Type B pancreatic cell (in vitro differentiated cells): ENCODE results near the gene TOGARAM1. TPM values are rescaled to one million over a fixed set of nuclear protein-coding genes. Genes with fewer than 3 reads are reported as not detected.

Experiments used
- DNase-seq: peaks from one replicate; pipeline ENCODE4 v3.0.0; 2021; ENCODE audit warnings: mixed read lengths; ENCODE audit not compliant: unreplicated experiment; ENCODE audit errors: extremely low spot score
- H3K27ac Mint-ChIP-seq: 2 replicates; pipeline ENCODE4 v1.8.0; 2021; ENCODE audit warnings: mild to moderate bottlenecking, mixed read lengths
- H3K27me3 Mint-ChIP-seq: 2 replicates; pipeline ENCODE4 v1.8.0; 2021; ENCODE audit warnings: mixed read lengths
- H3K36me3 Mint-ChIP-seq: 2 replicates; pipeline ENCODE4 v1.8.0; 2021; ENCODE audit warnings: mixed read lengths
- H3K4me1 Mint-ChIP-seq: one replicate; pipeline ENCODE4 v1.8.0; 2021; ENCODE audit warnings: mixed read lengths; ENCODE audit not compliant: unreplicated experiment
- H3K4me3 Mint-ChIP-seq: 2 replicates; pipeline ENCODE4 v1.8.0; 2021; ENCODE audit warnings: mild to moderate bottlenecking, mixed read lengths
- H3K9me3 Mint-ChIP-seq: 2 replicates; pipeline ENCODE4 v1.8.0; 2021; ENCODE audit warnings: mixed read lengths
- CTCF ChIP-seq: fragments of 200-600 bp; sonication (generic); conservative IDR thresholded peaks from 2 replicates; pipeline ENCODE4 v1.5.0; 2021; ENCODE audit warnings: antibody characterized with exemption, mild to moderate bottlenecking
- total RNA-seq: library from RNA; stranded (reverse); gene quantifications from 2 replicates; pipeline ENCODE4 v1.2.1, GENCODE V29; 2021; ENCODE audit warnings: low replicate concordance

Gene TOGARAM1
- total RNA-seq, 1 donor from 2014 or later: 21.2 TPM

- Mint-ChIP-seq H3K27me3 (no peaks in the 10 kb centered on the region), H3K4me1 (peaks cover 18% of the 10 kb centered on the region), H3K36me3 (peaks cover 52% of the 10 kb centered on the region), H3K4me3 (no peak overlapping the region), H3K27ac (no peak overlapping the region), H3K9me3 (peaks cover 18% of the 10 kb centered on the region)
- no peak for DNase-seq
- no peak for TF ChIP-seq CTCF
Observed at GRCh38 chr14:44971459-44971858, 9.5 kb downstream of the TOGARAM1 start.

GRCh38 chr14:44979273-44979672 lies 17.3 kb downstream of the TOGARAM1 start:
- Mint-ChIP-seq H3K4me1 (peaks cover 6% of the 10 kb centered on the region), H3K36me3 (peaks cover 4% of the 10 kb centered on the region), H3K4me3 (no peak overlapping the region), H3K27me3 (no peaks in the 10 kb centered on the region), H3K27ac (no peak overlapping the region), H3K9me3 (no peaks in the 10 kb centered on the region)
- DNase-seq: no peak
- TF ChIP-seq CTCF: no peak

DNA sequence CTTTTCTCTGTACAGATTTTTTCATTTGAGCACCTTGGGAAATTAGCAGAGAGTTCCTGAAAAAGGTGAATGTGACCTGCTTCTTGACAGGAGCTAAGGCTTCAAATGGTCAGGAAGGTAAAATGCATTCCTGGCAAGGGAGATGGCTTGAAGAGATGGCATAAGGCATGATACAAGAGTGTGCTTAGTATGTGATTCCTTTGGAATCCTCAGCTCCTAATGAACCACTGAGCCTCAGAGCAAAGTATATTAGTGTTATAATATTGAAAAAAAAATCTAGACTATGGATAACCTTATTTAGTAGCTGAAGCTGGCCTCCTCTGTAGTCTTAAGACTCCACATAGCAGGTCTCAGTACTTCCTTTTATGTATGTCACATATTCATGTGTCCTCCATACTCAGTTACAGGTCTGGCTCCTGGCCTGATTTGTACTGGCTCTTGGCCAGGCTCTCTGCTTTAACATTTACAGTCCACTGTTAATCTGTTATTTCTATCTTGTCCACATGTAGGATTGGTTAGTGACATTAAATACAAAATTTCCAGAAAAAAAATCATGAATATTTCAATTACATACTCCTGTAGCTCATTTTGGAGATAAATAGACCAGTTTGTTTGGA lies 17.9 kb downstream of the TOGARAM1 start:
- H3K9me3 Mint-ChIP-seq: no peaks in the 10 kb centered on the region
- no peaks in the 10 kb centered on the region for H3K36me3 Mint-ChIP-seq
- no peak overlapping the region for H3K4me3 Mint-ChIP-seq
- H3K27ac Mint-ChIP-seq: no peak overlapping the region
- DNase-seq: no peak
- no peak for TF ChIP-seq CTCF
- H3K4me1 Mint-ChIP-seq: peaks cover 6% of the 10 kb centered on the region
- H3K27me3 Mint-ChIP-seq: no peaks in the 10 kb centered on the region

DNA sequence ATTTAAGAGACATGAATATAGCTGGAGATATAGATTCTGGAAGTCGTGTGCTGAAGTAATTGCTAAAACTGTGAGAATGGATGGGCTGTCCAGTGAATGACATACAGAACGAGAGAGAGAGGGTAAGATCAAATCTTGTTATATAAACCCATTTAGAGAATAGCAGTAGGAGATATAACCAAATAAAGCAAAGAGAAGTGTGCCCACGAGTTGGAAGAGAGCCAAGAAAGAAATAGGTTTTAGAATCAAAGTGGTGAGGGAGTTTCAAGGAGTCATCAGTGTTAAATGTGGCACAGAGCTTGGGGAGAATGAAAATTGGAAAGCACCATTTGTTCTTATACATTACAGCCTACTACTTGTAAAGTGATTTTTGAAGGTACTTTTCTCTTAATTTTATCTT lies 19.2 kb downstream of the TOGARAM1 start:
- H3K4me1 Mint-ChIP-seq: peaks cover 6% of the 10 kb centered on the region
- H3K27me3 Mint-ChIP-seq: no peaks in the 10 kb centered on the region
- no peak overlapping the region for H3K4me3 Mint-ChIP-seq
- H3K9me3 Mint-ChIP-seq: no peaks in the 10 kb centered on the region
- H3K36me3 Mint-ChIP-seq: no peaks in the 10 kb centered on the region
- no peak for TF ChIP-seq CTCF
- DNase-seq: no peak
- H3K27ac Mint-ChIP-seq: no peak overlapping the region

DNA sequence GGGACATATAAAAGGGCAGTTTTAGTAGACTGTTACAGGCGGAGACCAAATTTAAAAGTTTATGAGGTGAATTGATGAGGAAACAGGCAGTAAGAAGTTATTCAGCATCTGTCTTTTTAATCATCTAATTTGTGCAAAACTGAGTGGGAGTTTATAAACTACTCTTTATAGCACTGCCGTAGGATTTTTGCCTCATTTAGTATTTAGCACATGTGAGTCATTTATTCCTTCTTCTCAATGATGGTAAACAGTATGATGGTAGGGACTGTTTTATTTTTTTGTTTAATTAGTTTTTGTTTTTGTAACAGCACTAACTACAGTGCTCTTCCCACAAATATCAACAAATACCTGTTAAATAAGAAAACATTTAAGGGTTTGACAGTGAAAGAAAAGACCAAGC lies 20.6 kb downstream of the TOGARAM1 start:
- TF ChIP-seq CTCF: no peak
- Mint-ChIP-seq H3K4me3 (no peak overlapping the region), H3K9me3 (no peaks in the 10 kb centered on the region), H3K27me3 (no peaks in the 10 kb centered on the region), H3K4me1 (peaks cover 6% of the 10 kb centered on the region), H3K36me3 (no peaks in the 10 kb centered on the region), H3K27ac (no peak overlapping the region)
- no peak for DNase-seq

- no peak for DNase-seq
Observed at GRCh38 chr14:44988694-44989093, 26.7 kb downstream of the TOGARAM1 start.

More at GRCh38 chr14:44988694-44989093, 26.7 kb downstream of the TOGARAM1 start:
- Mint-ChIP-seq H3K4me3 (no peak overlapping the region), H3K27ac (no peak overlapping the region), H3K4me1 (no peaks in the 10 kb centered on the region), H3K36me3 (peaks cover 4% of the 10 kb centered on the region), H3K9me3 (no peaks in the 10 kb centered on the region), H3K27me3 (no peaks in the 10 kb centered on the region)
- no peak for TF ChIP-seq CTCF
